Naive B cell (primary cell): ENCODE measurements around the gene PDE6G. TPM values are rescaled to one million over a fixed set of nuclear protein-coding genes. Genes with fewer than 3 reads are reported as not detected.

Experiments used
- ATAC-seq, 2 donors: fragments of 150-1000 bp; cut with Tn5 transposase; 2 replicates each; pipeline ENCODE4 v1.10.0; 2021; ENCODE audit warnings: low read depth in 2 of 2, mild to moderate bottlenecking in 2 of 2, moderate library complexity in 2 of 2
- DNase-seq: peaks from one replicate; pipeline ENCODE4 v3.0.0; 2022
- H3K27ac Mint-ChIP-seq, 6 donors: one replicate each; pipeline ENCODE4 v1.8.0; 2020 to 2022; ENCODE audit warnings: mild to moderate bottlenecking in 6 of 6, mixed read lengths in 6 of 6, moderate library complexity in 5 of 6, inconsistent platforms in 2 of 6
- H3K27me3 Mint-ChIP-seq, 3 donors: one replicate each; pipeline ENCODE4 v1.8.0; 2021 to 2022; ENCODE audit warnings: mixed read lengths in 3 of 3, mild to moderate bottlenecking in 1 of 3
- H3K36me3 Mint-ChIP-seq, 2 donors: one replicate each; pipeline ENCODE4 v1.8.0; 2020 to 2022; ENCODE audit warnings: mixed read lengths in 2 of 2, inconsistent platforms in 1 of 2, mild to moderate bottlenecking in 1 of 2
- H3K4me1 Mint-ChIP-seq, 3 donors: one replicate each; pipeline ENCODE4 v1.8.0; 2020 to 2022; ENCODE audit warnings: mixed read lengths in 3 of 3, inconsistent platforms in 1 of 3, mild to moderate bottlenecking in 1 of 3, moderate library complexity in 1 of 3
- H3K4me3 Mint-ChIP-seq, 8 donors: one replicate each; pipeline ENCODE4 v1.8.0; 2020 to 2022; ENCODE audit warnings: mild to moderate bottlenecking in 8 of 8, mixed read lengths in 8 of 8, moderate library complexity in 8 of 8, inconsistent platforms in 2 of 8
- H3K9me3 Mint-ChIP-seq, 7 donors: one replicate each; pipeline ENCODE4 v1.8.0; 2020 to 2022; ENCODE audit warnings: mixed read lengths in 7 of 7, mild to moderate bottlenecking in 5 of 7, inconsistent platforms in 2 of 7, moderate library complexity in 1 of 7
- polyA plus RNA-seq, 6 donors: library from polyadenylated mRNA; unstranded; fragments of 300-500 nt; fragmentation: Illumina TruSeq; gene quantifications; one replicate each; pipeline ENCODE4 v1.2.3, GENCODE V29; 2021; ENCODE audit warnings: low read depth in 6 of 6

The PDE6G gene
- polyA plus RNA-seq, 6 donors from 2014 or later = 2.1 to 16.1 (median 5.1) TPM

- no peak for DNase-seq
- H3K27ac Mint-ChIP-seq = peak overlapping the region in 1 of 6 donors; percentile 33
- no peaks in the 10 kb centered on the region for H3K9me3 Mint-ChIP-seq
- no peaks in the 10 kb centered on the region for H3K27me3 Mint-ChIP-seq
- peak overlapping the region in 1 of 8 donors; percentile 33 for H3K4me3 Mint-ChIP-seq
- peaks cover 1 to 8% (median 6%) of the 10 kb centered on the region in 3 donors for H3K4me1 Mint-ChIP-seq
- ATAC-seq = no peak
- no peaks in the 10 kb centered on the region for H3K36me3 Mint-ChIP-seq
Observed at GRCh38 chr17:81694810-81695209, 38.5 kb upstream of the PDE6G start.

- Mint-ChIP-seq H3K4me1 (peaks cover 11 to 18% (median 12%) of the 10 kb centered on the region in 3 donors), H3K36me3 (no peaks in the 10 kb centered on the region), H3K27ac (no peak overlapping the region), H3K27me3 (no peaks in the 10 kb centered on the region), H3K9me3 (no peaks in the 10 kb centered on the region), H3K4me3 (no peak overlapping the region)
- ATAC-seq (no peak), DNase-seq (no peak)
Observed at GRCh38 chr17:81693509-81694210, 37.3 kb upstream of the PDE6G start.

- ATAC-seq (no peak), DNase-seq (no peak)
- H3K27me3 Mint-ChIP-seq = no peaks in the 10 kb centered on the region
- no peaks in the 10 kb centered on the region for H3K9me3 Mint-ChIP-seq
- H3K36me3 Mint-ChIP-seq = no peaks in the 10 kb centered on the region
- peaks cover 15 to 27% (median 21%) of the 10 kb centered on the region in 3 donors for H3K4me1 Mint-ChIP-seq
- no peak overlapping the region for H3K4me3 Mint-ChIP-seq
- no peak overlapping the region for H3K27ac Mint-ChIP-seq
Observed at GRCh38 chr17:81691608-81692007, 35.3 kb upstream of the PDE6G start.

GRCh38 chr17:81691196-81691595 is 34.9 kb upstream of the PDE6G start:
- no peaks in the 10 kb centered on the region for H3K27me3 Mint-ChIP-seq
- DNase-seq (no peak), ATAC-seq (no peak)
- H3K4me1 Mint-ChIP-seq = peaks cover 17 to 27% (median 25%) of the 10 kb centered on the region in 3 donors
- H3K36me3 Mint-ChIP-seq = no peaks in the 10 kb centered on the region
- H3K4me3 Mint-ChIP-seq = no peak overlapping the region
- H3K27ac Mint-ChIP-seq = no peak overlapping the region
- H3K9me3 Mint-ChIP-seq = no peaks in the 10 kb centered on the region

- Mint-ChIP-seq H3K36me3 (no peaks in the 10 kb centered on the region), H3K4me3 (no peak overlapping the region), H3K9me3 (no peaks in the 10 kb centered on the region), H3K27ac (no peak overlapping the region), H3K27me3 (no peaks in the 10 kb centered on the region), H3K4me1 (peaks cover 24 to 29% (median 26%) of the 10 kb centered on the region in 3 donors)
- ATAC-seq = no peak
- no peak for DNase-seq
Observed at GRCh38 chr17:81690549-81690948, 34.2 kb upstream of the PDE6G start.

GRCh38 chr17:81690066-81690465 is 33.7 kb upstream of the PDE6G start:
- no peaks in the 10 kb centered on the region for H3K27me3 Mint-ChIP-seq
- peak overlapping the region in 1 of 6 donors; percentile 64 for H3K27ac Mint-ChIP-seq
- no peaks in the 10 kb centered on the region for H3K36me3 Mint-ChIP-seq
- peaks cover 26 to 33% (median 29%) of the 10 kb centered on the region in 3 donors for H3K4me1 Mint-ChIP-seq
- ATAC-seq (no peak), DNase-seq (no peak)
- no peaks in the 10 kb centered on the region for H3K9me3 Mint-ChIP-seq
- peak overlapping the region in 1 of 8 donors; percentile 70 for H3K4me3 Mint-ChIP-seq

- ATAC-seq (no peak), DNase-seq (no peak)
- Mint-ChIP-seq H3K4me3 (no peak overlapping the region), H3K36me3 (peaks cover 0 to 4% of the 10 kb centered on the region in 2 donors), H3K27me3 (no peaks in the 10 kb centered on the region), H3K27ac (no peak overlapping the region), H3K4me1 (peaks cover 35 to 40% (median 38%) of the 10 kb centered on the region in 3 donors), H3K9me3 (no peaks in the 10 kb centered on the region)
Observed at GRCh38 chr17:81688616-81689015, 32.3 kb upstream of the PDE6G start.

GRCh38 chr17:81687770-81688541 is 31.6 kb upstream of the PDE6G start:
- DNase-seq (no peak), ATAC-seq (no peak)
- Mint-ChIP-seq H3K9me3 (no peaks in the 10 kb centered on the region), H3K4me3 (peak overlapping the region in 1 of 8 donors; percentile 41), H3K4me1 (peaks cover 39 to 41% (median 39%) of the 10 kb centered on the region in 3 donors), H3K27me3 (no peaks in the 10 kb centered on the region), H3K36me3 (peaks cover 0 to 7% of the 10 kb centered on the region in 2 donors), H3K27ac (peak overlapping the region in 1 of 6 donors; percentile 51)

- no peak for DNase-seq
- Mint-ChIP-seq H3K4me1 (peaks cover 43 to 48% (median 48%) of the 10 kb centered on the region in 3 donors), H3K27ac (no peak overlapping the region), H3K36me3 (peaks cover 0 to 7% of the 10 kb centered on the region in 2 donors), H3K9me3 (no peaks in the 10 kb centered on the region), H3K27me3 (no peaks in the 10 kb centered on the region), H3K4me3 (no peak overlapping the region)
- ATAC-seq = no peak
Observed at GRCh38 chr17:81686614-81687013, 30.3 kb upstream of the PDE6G start.

GRCh38 chr17:81685108-81685507 is 28.8 kb upstream of the PDE6G start:
- H3K36me3 Mint-ChIP-seq = peaks cover 0 to 7% of the 10 kb centered on the region in 2 donors
- H3K27me3 Mint-ChIP-seq = no peaks in the 10 kb centered on the region
- H3K27ac Mint-ChIP-seq = peak overlapping the region in 2 of 6 donors; percentile 80 to 86
- ATAC-seq (no peak), DNase-seq (no peak)
- peak overlapping the region; percentile 82 to 99 (median 90) for H3K4me3 Mint-ChIP-seq
- no peaks in the 10 kb centered on the region for H3K9me3 Mint-ChIP-seq
- H3K4me1 Mint-ChIP-seq = peaks cover 43 to 57% (median 43%) of the 10 kb centered on the region in 3 donors

GRCh38 chr17:81684442-81684911 is 28.1 kb upstream of the PDE6G start:
- DNase-seq = no peak

GRCh38 chr17:81683584-81684441 is 27.5 kb upstream of the PDE6G start, which contains the start of the genes ARL16 and HGS:
Gene ARL16 (minus strand): TSS chr17:81683797. CDS start chr17:81683753, 44 bp downstream.
Gene HGS (plus strand): TSS chr17:81684011. CDS start chr17:81684067, 56 bp downstream.
- no peaks in the 10 kb centered on the region for H3K27me3 Mint-ChIP-seq
- peak; percentile 97 for ATAC-seq
- no peaks in the 10 kb centered on the region for H3K9me3 Mint-ChIP-seq
- peak within 1 kb of the TSS; percentile 90 to 99 (median 97) for H3K4me3 Mint-ChIP-seq
- peaks cover 0 to 7% of the 10 kb centered on the region in 2 donors for H3K36me3 Mint-ChIP-seq
- DNase-seq = peak; percentile 98
- H3K4me1 Mint-ChIP-seq = peaks cover 31 to 49% (median 34%) of the 10 kb centered on the region in 3 donors
- peak within 1 kb of the TSS; percentile 88 to 98 (median 92) for H3K27ac Mint-ChIP-seq

More at GRCh38 chr17:81684442-81684911, 28.1 kb upstream of the PDE6G start:
- peaks cover 0 to 7% of the 10 kb centered on the region in 2 donors for H3K36me3 Mint-ChIP-seq
- H3K27me3 Mint-ChIP-seq = no peaks in the 10 kb centered on the region
- H3K27ac Mint-ChIP-seq = peak overlapping the region in 5 of 6 donors; percentile 47 to 92 (median 80)
- no peak for ATAC-seq
- H3K9me3 Mint-ChIP-seq = no peaks in the 10 kb centered on the region
- peaks cover 37 to 50% (median 39%) of the 10 kb centered on the region in 3 donors for H3K4me1 Mint-ChIP-seq
- peak overlapping the region; percentile 82 to 99 (median 90) for H3K4me3 Mint-ChIP-seq

- peak overlapping the region in 3 of 6 donors; percentile 44 to 92 (median 92) for H3K27ac Mint-ChIP-seq
- peaks cover 0 to 7% of the 10 kb centered on the region in 2 donors for H3K36me3 Mint-ChIP-seq
- peak overlapping the region; percentile 90 to 99 (median 97) for H3K4me3 Mint-ChIP-seq
- peak; percentile 10 to 11 for ATAC-seq
- H3K27me3 Mint-ChIP-seq = no peaks in the 10 kb centered on the region
- H3K4me1 Mint-ChIP-seq = peaks cover 31 to 49% (median 31%) of the 10 kb centered on the region in 3 donors
- no peak for DNase-seq
- no peaks in the 10 kb centered on the region for H3K9me3 Mint-ChIP-seq
Observed at GRCh38 chr17:81683208-81683583, 26.9 kb upstream of the PDE6G start.
